ENCODE results near the gene HYCC2. TPM values are rescaled to one million over a fixed set of nuclear protein-coding genes. Genes with fewer than 3 reads are reported as not detected.

Gene HYCC2
- total RNA-seq, 1 experiment from 2014 or later, result 4.5 TPM

Other genes with a start within 250 kb of the HYCC2 start
- 37.3 and 42.9 TPM in 2 replicates for gene CLK1, start 207.0 kb downstream of the HYCC2 start, total RNA-seq (2014; rRNA removed; shearing (Covaris generic))
- gene PPIL3, start 182.6 kb downstream of the HYCC2 start, total RNA-seq (2014; rRNA removed; shearing (Covaris generic)), result 42.5 and 64.4 TPM in 2 replicates
- 51.1 and 53.8 TPM in 2 replicates for gene NIF3L1, start 182.3 kb downstream of the HYCC2 start, total RNA-seq (2014; rRNA removed; shearing (Covaris generic))
- 21.2 and 22.9 TPM in 2 replicates for gene ORC2, start 108.0 kb downstream of the HYCC2 start, total RNA-seq (2014; rRNA removed; shearing (Covaris generic))
- 180 and 303 TPM in 2 replicates for gene NDUFB3, start 330 bp upstream of the HYCC2 start, total RNA-seq (2014; rRNA removed; shearing (Covaris generic))
- gene CFLAR, start 44.5 kb upstream of the HYCC2 start, total RNA-seq (2014; rRNA removed; shearing (Covaris generic)), result 25.1 and 26.3 TPM in 2 replicates
- 2.3 and 2.9 TPM in 2 replicates for gene CASP10, start 111.5 kb upstream of the HYCC2 start, total RNA-seq (2014; rRNA removed; shearing (Covaris generic))
- gene CASP8, start 188.9 kb upstream of the HYCC2 start, total RNA-seq (2014; rRNA removed; shearing (Covaris generic)), result 18.5 and 33.4 TPM in 2 replicates

All from Daoy (cell line).